H9 (cell line): ENCODE data around the gene TOR1B. TPM values are rescaled to one million over a fixed set of nuclear protein-coding genes. Genes with fewer than 3 reads are reported as not detected.

Source experiments
- DNase-seq: peaks from one replicate; pipeline ENCODE4 v3.0.0-alpha.2; 2017
- H2AFZ ChIP-seq: one replicate; pipeline ENCODE4 v1.6.1; 2013; ENCODE audit warnings: mild to moderate bottlenecking, low read length, control low read depth, moderate library complexity
- H2AK5ac ChIP-seq: 2 replicates; pipeline ENCODE4 v1.6.1; 2013; ENCODE audit warnings: low read length, control low read depth, mixed read lengths; ENCODE audit not compliant: insufficient read length
- H2BK120ac ChIP-seq: one replicate; pipeline ENCODE4 v1.6.1; 2013; ENCODE audit warnings: low read depth, mild to moderate bottlenecking, low read length, control low read depth, inconsistent platforms; ENCODE audit not compliant: poor library complexity, severe bottlenecking
- H2BK12ac ChIP-seq: 2 replicates; pipeline ENCODE4 v1.6.1; 2013; ENCODE audit warnings: low read length, control low read depth, mixed read lengths, low read depth; ENCODE audit not compliant: insufficient read length
- H2BK15ac ChIP-seq: 2 replicates; pipeline ENCODE4 v1.6.1; 2013; ENCODE audit warnings: low read depth, low read length, control low read depth
- H2BK20ac ChIP-seq: one replicate; pipeline ENCODE4 v1.6.1; 2013; ENCODE audit warnings: low read depth, mild to moderate bottlenecking, low read length, control low read depth, inconsistent platforms; ENCODE audit not compliant: poor library complexity, severe bottlenecking
- H2BK5ac ChIP-seq: 2 replicates; pipeline ENCODE4 v1.6.1; 2013; ENCODE audit warnings: low read length, control low read depth, mixed read lengths; ENCODE audit not compliant: insufficient read length
- H3K14ac ChIP-seq: 2 replicates; pipeline ENCODE4 v1.6.1; 2013; ENCODE audit warnings: low read length, control low read depth; ENCODE audit not compliant: insufficient read depth
- H3K18ac ChIP-seq: 2 replicates; pipeline ENCODE4 v1.6.1; 2013; ENCODE audit warnings: low read depth, mild to moderate bottlenecking, mixed read lengths, low read length, control low read depth; ENCODE audit not compliant: insufficient read length
- H3K23ac ChIP-seq: 2 replicates; pipeline ENCODE4 v1.6.1; 2013; ENCODE audit warnings: low read length, control low read depth, mixed read lengths, low read depth; ENCODE audit not compliant: insufficient read length
- H3K23me2 ChIP-seq: 2 replicates; pipeline ENCODE4 v1.6.1; 2013; ENCODE audit warnings: low read depth, mild to moderate bottlenecking, mixed read lengths, low read length, control low read depth; ENCODE audit not compliant: insufficient read length, poor library complexity, severe bottlenecking
- H3K27ac ChIP-seq: 2 replicates; pipeline ENCODE4 v1.5.1; 2013; ENCODE audit warnings: low read length, control low read depth, mixed read lengths, low read depth; ENCODE audit not compliant: insufficient read length
- H3K27me3 ChIP-seq: 2 replicates; pipeline ENCODE4 v1.6.1; 2013; ENCODE audit warnings: low read length, control low read depth, inconsistent platforms; ENCODE audit not compliant: insufficient read depth
- H3K4ac ChIP-seq: 2 replicates; pipeline ENCODE4 v1.6.1; 2013; ENCODE audit warnings: low read depth, mild to moderate bottlenecking, control low read depth, inconsistent platforms, low read length, moderate library complexity
- H3K4me1 ChIP-seq: 2 replicates; pipeline ENCODE4 v1.6.1; 2013; ENCODE audit warnings: low read length, control low read depth, inconsistent platforms; ENCODE audit not compliant: insufficient read depth
- H3K4me2 ChIP-seq: 2 replicates; pipeline ENCODE4 v1.6.1; 2013; ENCODE audit warnings: low read length, control low read depth, mixed read lengths; ENCODE audit not compliant: insufficient read length, insufficient read depth
- H3K56ac ChIP-seq: 2 replicates; pipeline ENCODE4 v1.6.1; 2013; ENCODE audit warnings: low read depth, mild to moderate bottlenecking, mixed read lengths, low read length, control low read depth; ENCODE audit not compliant: insufficient read length
- H3K79me1 ChIP-seq: 2 replicates; pipeline ENCODE4 v1.6.1; 2013; ENCODE audit warnings: low read depth, mild to moderate bottlenecking, moderate library complexity, low read length, control low read depth, inconsistent platforms; ENCODE audit not compliant: insufficient read depth, poor library complexity, severe bottlenecking
- H3K79me2 ChIP-seq: 2 replicates; pipeline ENCODE4 v1.6.1; 2013; ENCODE audit warnings: low read length, control low read depth, inconsistent platforms; ENCODE audit not compliant: insufficient read depth
- H3K9ac ChIP-seq: 2 replicates; pipeline ENCODE4 v1.6.1; 2013; ENCODE audit warnings: low read length, control low read depth, mixed read lengths; ENCODE audit not compliant: insufficient read length; ENCODE audit errors: extremely low read depth
- H3K9me3 ChIP-seq: one replicate; pipeline ENCODE4 v1.6.1; 2013; ENCODE audit warnings: low read depth, low read length, inconsistent platforms; ENCODE audit not compliant: control insufficient read depth
- H3T11ph ChIP-seq: one replicate; pipeline ENCODE4 v1.6.1; 2013; ENCODE audit warnings: mild to moderate bottlenecking, low read length, control low read depth, inconsistent platforms
- H4K20me1 ChIP-seq: one replicate; pipeline ENCODE4 v1.6.1; 2013; ENCODE audit not compliant: control insufficient read depth, insufficient read length, insufficient read depth
- H4K5ac ChIP-seq: 2 replicates; pipeline ENCODE4 v1.6.1; 2013; ENCODE audit warnings: low read depth, mild to moderate bottlenecking, mixed read lengths, low read length, control low read depth; ENCODE audit not compliant: insufficient read length
- H4K8ac ChIP-seq: replicated peaks from 2 replicates; pipeline ENCODE4 v1.6.1; 2013; ENCODE audit warnings: low read length, control low read depth, mixed read lengths, low read depth; ENCODE audit not compliant: insufficient read length
- H4K91ac ChIP-seq: 2 replicates; pipeline ENCODE4 v1.6.1; 2013; ENCODE audit warnings: low read depth, mild to moderate bottlenecking, moderate library complexity, mixed read lengths, low read length, control low read depth; ENCODE audit not compliant: insufficient read length
- H3K27ac Mint-ChIP-seq, 3 experiments: 2 replicates in 2 of 3; 3 replicates in 1 of 3; pipeline ENCODE4 v1.8.0; 2020 to 2021; ENCODE audit warnings: mixed read lengths in 3 of 3, mild to moderate bottlenecking in 1 of 3, moderate library complexity in 1 of 3
- H3K27me3 Mint-ChIP-seq: 2 replicates; pipeline ENCODE4 v1.8.0; 2021; ENCODE audit warnings: low read depth, mild to moderate bottlenecking, moderate library complexity, mixed read lengths
- H3K36me3 Mint-ChIP-seq, 3 experiments: 2 replicates in 2 of 3; 3 replicates in 1 of 3; pipeline ENCODE4 v1.8.0; 2020 to 2021; ENCODE audit warnings: low read depth in 3 of 3, mixed read lengths in 3 of 3; ENCODE audit not compliant: insufficient read depth in 1 of 3
- H3K4me1 Mint-ChIP-seq, 2 experiments: 2 replicates each; pipeline ENCODE4 v1.8.0; 2020; ENCODE audit warnings: mixed read lengths in 2 of 2
- H3K4me3 Mint-ChIP-seq, 2 experiments: 2 replicates in 1 of 2; 3 replicates in 1 of 2; pipeline ENCODE4 v1.8.0; 2020 to 2021; ENCODE audit warnings: mild to moderate bottlenecking in 2 of 2, mixed read lengths in 2 of 2, moderate library complexity in 1 of 2
- H3K9me3 Mint-ChIP-seq, 2 experiments: 2 replicates in 1 of 2; 3 replicates in 1 of 2; pipeline ENCODE4 v1.8.0; 2020; ENCODE audit warnings: mild to moderate bottlenecking in 2 of 2, mixed read lengths in 2 of 2, moderate library complexity in 1 of 2
- WGBS: extraction: QIAGEN DNeasy Blood & Tissue Kit; methylation state at CpG from one replicate; pipeline ENCODE4 v1.1.7; 2013; ENCODE audit warnings: missing lambda C conversion rate, low lambda C conversion rate, mixed read lengths; ENCODE audit not compliant: insufficient read length; ENCODE audit errors: extremely low coverage; 5-methylcytosine and 5-hydroxymethylcytosine counted together
- total RNA-seq: library from RNA; stranded (reverse); gene quantifications from 2 replicates; pipeline ENCODE4 v1.2.1, GENCODE V29; 2021
- TF ChIP-seq, protein P1 (sequence below): fragments of 200-600 bp; sonication (generic); conservative IDR thresholded peaks from 3 replicates; pipeline ENCODE4 v1.8.0; 2021; ENCODE audit warnings: antibody characterized with exemption, mild to moderate bottlenecking

TOR1B gene
- total RNA-seq, 1 experiment from 2014 or later = 18.1 TPM

DNA sequence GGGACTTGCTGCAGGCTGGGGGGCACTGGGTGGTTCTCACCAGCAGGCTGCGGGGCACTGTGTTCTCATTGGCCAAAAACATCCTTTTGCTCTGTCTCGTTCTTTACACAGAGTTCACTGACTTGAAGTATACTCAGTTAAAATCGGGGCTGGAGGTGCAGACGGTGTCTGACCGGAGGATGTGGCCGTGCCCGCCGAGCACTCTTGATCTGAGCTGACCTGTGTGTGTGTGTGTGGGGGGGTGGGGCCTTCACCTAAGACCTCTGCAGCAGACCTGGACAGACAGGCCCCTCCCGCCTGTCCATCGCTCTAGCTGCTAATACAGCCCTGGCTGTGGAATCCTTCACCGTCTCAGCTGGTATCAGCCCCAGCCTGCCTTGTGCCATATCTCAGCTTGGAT is 7.1 kb downstream of the TOR1B start:
- Histone ChIP-seq H2AK5ac (no peak overlapping the region), H4K91ac (no peak overlapping the region), H2BK15ac (no peak overlapping the region), H3K79me2 (no peaks in the 10 kb centered on the region), H3K79me1 (no peaks in the 10 kb centered on the region), H3K4me2 (no peak overlapping the region), H3T11ph (no peak overlapping the region), H3K4me1 (no peaks in the 10 kb centered on the region), H3K23ac (no peak overlapping the region), H3K18ac (no peak overlapping the region), H2AFZ (no peak overlapping the region), H3K9me3 (no peaks in the 10 kb centered on the region), H3K23me2 (no peaks in the 10 kb centered on the region), H4K8ac (no peak overlapping the region), H3K56ac (no peak overlapping the region), H2BK5ac (no peak overlapping the region), H3K14ac (no peak overlapping the region), H3K4ac (no peak overlapping the region), H3K27me3 (no peaks in the 10 kb centered on the region), H2BK12ac (no peak overlapping the region), H2BK120ac (no peak overlapping the region), H4K5ac (no peak overlapping the region), H4K20me1 (no peaks in the 10 kb centered on the region), H3K27ac (no peak overlapping the region), H2BK20ac (no peak overlapping the region), H3K9ac (no peak overlapping the region)
- H3K27me3 Mint-ChIP-seq = no peaks in the 10 kb centered on the region; the same call in 1 of the 2 replicates
- DNase-seq = no peak
- no CpG with 5 or more reads among the region's 11 CpGs for WGBS
- no peaks in the 10 kb centered on the region for H3K9me3 Mint-ChIP-seq
- TF ChIP-seq, protein P1, sequence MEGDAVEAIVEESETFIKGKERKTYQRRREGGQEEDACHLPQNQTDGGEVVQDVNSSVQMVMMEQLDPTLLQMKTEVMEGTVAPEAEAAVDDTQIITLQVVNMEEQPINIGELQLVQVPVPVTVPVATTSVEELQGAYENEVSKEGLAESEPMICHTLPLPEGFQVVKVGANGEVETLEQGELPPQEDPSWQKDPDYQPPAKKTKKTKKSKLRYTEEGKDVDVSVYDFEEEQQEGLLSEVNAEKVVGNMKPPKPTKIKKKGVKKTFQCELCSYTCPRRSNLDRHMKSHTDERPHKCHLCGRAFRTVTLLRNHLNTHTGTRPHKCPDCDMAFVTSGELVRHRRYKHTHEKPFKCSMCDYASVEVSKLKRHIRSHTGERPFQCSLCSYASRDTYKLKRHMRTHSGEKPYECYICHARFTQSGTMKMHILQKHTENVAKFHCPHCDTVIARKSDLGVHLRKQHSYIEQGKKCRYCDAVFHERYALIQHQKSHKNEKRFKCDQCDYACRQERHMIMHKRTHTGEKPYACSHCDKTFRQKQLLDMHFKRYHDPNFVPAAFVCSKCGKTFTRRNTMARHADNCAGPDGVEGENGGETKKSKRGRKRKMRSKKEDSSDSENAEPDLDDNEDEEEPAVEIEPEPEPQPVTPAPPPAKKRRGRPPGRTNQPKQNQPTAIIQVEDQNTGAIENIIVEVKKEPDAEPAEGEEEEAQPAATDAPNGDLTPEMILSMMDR = no peak
- H3K4me1 Mint-ChIP-seq = no peaks in the 10 kb centered on the region
- H3K36me3 Mint-ChIP-seq = peaks cover 22 to 84% (median 67%) of the 10 kb centered on the region in 3 experiments
- H3K4me3 Mint-ChIP-seq = no peak overlapping the region
- no peak overlapping the region for H3K27ac Mint-ChIP-seq
